Thoracic aorta (tissue), 2 donors: ENCODE measurements around the gene CCNB2. TPM values are rescaled to one million over a fixed set of nuclear protein-coding genes. Genes with fewer than 3 reads are reported as not detected.
"Not testable (repeated sequence)": the region's sequence is repeated elsewhere in the genome, so short reads cannot be mapped to it uniquely, and the experiment has no call there.

Experiments used
- ATAC-seq: fragments of 150-250 bp; one replicate; pipeline ENCODE4 v1.8.0; 2017; ENCODE audit warnings: low read depth; ENCODE audit not compliant: insufficient number of reproducible peaks, low FRiP score
- DNase-seq: peaks from one replicate; pipeline ENCODE4 v3.0.0-alpha.2; 2020; ENCODE audit warnings: low spot score
- H3K27ac ChIP-seq, 2 donors: fragments of 200-600 bp; sonication (generic); 1 replicate in 1 of 2; 2 replicates in 1 of 2; pipeline ENCODE4 v1.5.1; 2016; ENCODE audit warnings: mild to moderate bottlenecking in 2 of 2, moderate library complexity in 2 of 2
- H3K27me3 ChIP-seq: fragments of 200-600 bp; sonication (generic); replicated peaks from 2 replicates; pipeline ENCODE4 v1.6.0; 2016; ENCODE audit warnings: mild to moderate bottlenecking; ENCODE audit not compliant: insufficient read depth
- H3K36me3 ChIP-seq: fragments of 200-600 bp; sonication (generic); one replicate; pipeline ENCODE4 v1.5.1; 2016
- H3K4me1 ChIP-seq, 2 donors: fragments of 200-600 bp; sonication (generic); 1 replicate in 1 of 2; 2 replicates in 1 of 2; pipeline versions ENCODE4 v1.5.1 to v1.6.0; 2016; ENCODE audit warnings: low read depth in 2 of 2, mild to moderate bottlenecking in 1 of 2; ENCODE audit not compliant: control insufficient read depth in 1 of 2
- H3K4me3 ChIP-seq: fragments of 200-600 bp; sonication (generic); 2 replicates; pipeline ENCODE4 v1.5.1; 2016; ENCODE audit warnings: mild to moderate bottlenecking
- H3K9me3 ChIP-seq: fragments of 200-600 bp; sonication (generic); 2 replicates; pipeline ENCODE4 v1.5.1; 2016
- total RNA-seq, 2 donors: library from RNA; depleted of rRNA; stranded (reverse); fragments of >200 nt; gene quantifications; one replicate each; pipeline versions ENCODE4 v1.1.0 to v1.2.3, GENCODE V29; 2016
- TF ChIP-seq, protein P1 (sequence below): fragments of 200-600 bp; sonication (generic); IDR thresholded peaks from one replicate; pipeline ENCODE4 v1.5.1; 2019; ENCODE audit warnings: antibody characterized with exemption

The CCNB2 gene
- total RNA-seq, 2 donors from 2014 or later, result 0.42 to 0.54 TPM

DNA sequence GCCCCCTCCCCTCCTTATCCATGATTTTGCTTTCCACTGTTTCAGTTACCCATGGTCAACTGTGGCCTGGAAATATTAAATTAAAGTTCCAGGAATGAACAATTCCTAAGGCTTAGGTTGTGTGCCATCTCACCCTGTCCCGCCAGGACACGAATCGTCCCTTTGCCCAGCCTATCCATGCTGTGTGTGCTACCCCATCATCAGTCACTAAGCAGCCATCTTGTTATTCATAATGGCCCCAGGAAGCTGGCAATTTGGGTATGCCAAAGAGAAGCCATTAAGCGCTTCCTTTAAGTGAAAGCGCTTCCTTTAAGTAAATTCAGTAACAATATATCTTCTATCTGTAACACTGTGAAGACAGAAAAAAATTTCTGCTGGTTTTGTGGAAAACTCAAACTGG lies 52.5 kb downstream of the CCNB2 start:
- no peak for DNase-seq
- no peak for ATAC-seq
- Histone ChIP-seq H3K27ac (no peak overlapping the region), H3K27me3 (no peaks in the 10 kb centered on the region), H3K36me3 (peaks cover 48% of the 10 kb centered on the region), H3K4me3 (no peak overlapping the region), H3K4me1 (no peaks in the 10 kb centered on the region), H3K9me3 (no peaks in the 10 kb centered on the region)
- TF ChIP-seq, protein P1, sequence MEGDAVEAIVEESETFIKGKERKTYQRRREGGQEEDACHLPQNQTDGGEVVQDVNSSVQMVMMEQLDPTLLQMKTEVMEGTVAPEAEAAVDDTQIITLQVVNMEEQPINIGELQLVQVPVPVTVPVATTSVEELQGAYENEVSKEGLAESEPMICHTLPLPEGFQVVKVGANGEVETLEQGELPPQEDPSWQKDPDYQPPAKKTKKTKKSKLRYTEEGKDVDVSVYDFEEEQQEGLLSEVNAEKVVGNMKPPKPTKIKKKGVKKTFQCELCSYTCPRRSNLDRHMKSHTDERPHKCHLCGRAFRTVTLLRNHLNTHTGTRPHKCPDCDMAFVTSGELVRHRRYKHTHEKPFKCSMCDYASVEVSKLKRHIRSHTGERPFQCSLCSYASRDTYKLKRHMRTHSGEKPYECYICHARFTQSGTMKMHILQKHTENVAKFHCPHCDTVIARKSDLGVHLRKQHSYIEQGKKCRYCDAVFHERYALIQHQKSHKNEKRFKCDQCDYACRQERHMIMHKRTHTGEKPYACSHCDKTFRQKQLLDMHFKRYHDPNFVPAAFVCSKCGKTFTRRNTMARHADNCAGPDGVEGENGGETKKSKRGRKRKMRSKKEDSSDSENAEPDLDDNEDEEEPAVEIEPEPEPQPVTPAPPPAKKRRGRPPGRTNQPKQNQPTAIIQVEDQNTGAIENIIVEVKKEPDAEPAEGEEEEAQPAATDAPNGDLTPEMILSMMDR, result no peak

DNA sequence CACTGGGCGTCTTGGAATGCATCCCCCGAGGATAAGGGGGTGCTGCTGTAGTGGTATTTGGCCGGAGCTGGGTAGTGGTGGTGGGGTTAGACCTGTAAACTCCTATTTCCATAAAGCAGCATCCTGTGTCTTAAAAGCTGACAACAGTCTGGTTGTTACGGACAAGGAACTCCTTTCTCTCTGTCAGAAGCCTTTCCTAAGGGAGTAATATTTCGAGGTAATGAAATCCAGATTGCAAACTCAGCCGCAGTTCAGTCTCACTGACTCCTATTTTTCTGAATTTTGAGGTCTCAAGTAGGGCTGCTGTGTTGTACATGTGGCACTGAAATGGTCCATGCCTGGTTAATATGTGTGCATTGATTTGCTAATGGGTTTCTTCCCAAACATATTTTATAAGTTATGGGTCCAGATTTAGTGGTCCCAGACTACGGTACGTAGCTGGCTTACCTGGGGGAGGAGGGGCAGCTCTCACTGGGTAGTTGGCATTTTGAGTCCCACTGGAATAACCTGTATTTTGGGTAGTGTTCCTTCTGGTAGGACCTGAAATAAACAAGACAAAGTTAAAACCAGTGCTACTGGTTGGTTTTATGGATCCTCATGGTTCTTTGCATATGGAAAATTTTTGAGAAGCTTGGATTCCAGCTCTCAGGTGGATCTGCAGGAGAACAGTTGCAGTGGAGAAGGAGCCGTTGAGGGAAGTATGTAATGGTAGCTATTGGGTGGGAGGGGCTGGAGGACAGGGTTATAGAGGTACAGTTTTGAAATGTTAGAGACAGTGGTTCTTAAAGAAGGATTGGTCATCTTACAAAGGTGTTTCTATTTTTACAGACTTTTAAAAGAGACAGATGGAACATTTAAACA lies 53.1 kb downstream of the CCNB2 start:
- no peak overlapping the region for H3K27ac ChIP-seq
- no peak for DNase-seq
- peaks cover 46% of the 10 kb centered on the region for H3K36me3 ChIP-seq
- TF ChIP-seq, protein P1, result no peak
- H3K9me3 ChIP-seq, result no peaks in the 10 kb centered on the region
- no peaks in the 10 kb centered on the region for H3K27me3 ChIP-seq
- no peak overlapping the region for H3K4me3 ChIP-seq
- H3K4me1 ChIP-seq, result no peaks in the 10 kb centered on the region
- ATAC-seq, result no peak

DNA sequence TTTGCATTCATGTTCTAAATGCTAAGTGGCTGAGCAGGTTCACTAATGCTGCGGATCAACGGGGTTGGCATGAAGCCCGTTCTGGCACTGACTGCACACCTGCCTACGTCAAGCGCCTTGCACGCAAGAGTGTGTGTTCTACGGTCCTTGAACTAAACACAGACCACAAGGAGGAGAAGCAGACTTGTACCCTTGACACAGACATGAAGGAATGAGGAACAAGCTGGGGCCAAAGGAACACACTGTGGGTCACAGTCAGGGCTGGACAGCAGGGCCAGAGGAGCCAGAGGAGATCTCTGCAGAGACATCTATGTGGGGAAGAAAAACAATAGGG lies 53.7 kb downstream of the CCNB2 start:
- H3K4me3 ChIP-seq, result no peak overlapping the region
- ATAC-seq (no peak), DNase-seq (no peak)
- H3K9me3 ChIP-seq, result no peaks in the 10 kb centered on the region
- no peaks in the 10 kb centered on the region for H3K4me1 ChIP-seq
- H3K27me3 ChIP-seq, result no peaks in the 10 kb centered on the region
- peaks cover 42% of the 10 kb centered on the region for H3K36me3 ChIP-seq
- TF ChIP-seq, protein P1, result no peak
- H3K27ac ChIP-seq, result no peak overlapping the region

- Histone ChIP-seq H3K36me3 (peaks cover 42% of the 10 kb centered on the region), H3K27ac (no peak overlapping the region), H3K4me3 (no peak overlapping the region), H3K4me1 (no peaks in the 10 kb centered on the region), H3K27me3 (no peaks in the 10 kb centered on the region), H3K9me3 (no peaks in the 10 kb centered on the region)
- TF ChIP-seq, protein P1, result no peak
- no peak for ATAC-seq
- no peak for DNase-seq
Observed at GRCh38 chr15:59159210-59159609, 54.3 kb downstream of the CCNB2 start.

GRCh38 chr15:59160880-59161593 lies 56.1 kb downstream of the CCNB2 start:
- H3K36me3 ChIP-seq, result peaks cover 42% of the 10 kb centered on the region
- DNase-seq, result no peak
- no peaks in the 10 kb centered on the region for H3K27me3 ChIP-seq
- no peak overlapping the region for H3K4me3 ChIP-seq
- peaks cover 4 to 12% of the 10 kb centered on the region in 2 donors for H3K4me1 ChIP-seq
- ATAC-seq, result no peak
- TF ChIP-seq, protein P1, result peak; percentile 9
- H3K9me3 ChIP-seq, result no peaks in the 10 kb centered on the region
- no peak overlapping the region for H3K27ac ChIP-seq

GRCh38 chr15:59162080-59162479 lies 57.1 kb downstream of the CCNB2 start:
- DNase-seq, ATAC-seq: not testable (repeated sequence)
- peaks cover 34% of the 10 kb centered on the region for H3K36me3 ChIP-seq

More at GRCh38 chr15:59162080-59162479, 57.1 kb downstream of the CCNB2 start:
- not testable (repeated sequence) for H3K27me3 ChIP-seq, H3K4me3 ChIP-seq, H3K9me3 ChIP-seq, H3K27ac ChIP-seq
- H3K4me1 ChIP-seq, result peaks cover 14 to 22% of the 10 kb centered on the region in 2 donors
